HG03108 (cell line): Measurements from ENCODE around the gene DUSP14.

Experiments used
- ATAC-seq: cut with Tn5 transposase; IDR thresholded peaks from one replicate; pipeline ENCODE4 v1.9.1; 2021; ENCODE audit warnings: moderate library complexity; ENCODE audit not compliant: unreplicated experiment

Gene DUSP14

GRCh38 chr17:37512442-37513068, 22.9 kb downstream of the DUSP14 start:
- no peak for ATAC-seq

DNA sequence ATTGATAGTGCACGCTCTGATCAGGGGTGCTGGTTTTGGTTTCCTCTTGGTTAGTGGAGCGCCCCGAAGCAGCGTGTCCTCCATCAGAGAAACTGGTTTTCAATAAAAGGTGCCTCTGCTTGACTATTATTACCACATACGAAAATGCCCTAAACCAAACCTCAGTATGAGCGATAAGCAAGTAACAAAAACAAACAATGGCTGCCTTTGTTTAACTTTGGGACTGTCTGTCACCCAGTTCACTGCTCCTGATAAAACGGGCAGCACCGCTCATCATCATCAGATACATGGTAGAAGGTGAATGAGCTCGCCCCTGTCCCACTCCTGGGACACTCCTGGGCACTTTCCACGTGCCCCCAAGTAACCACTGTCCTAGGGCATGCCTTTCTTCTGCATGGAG, 24.0 kb downstream of the DUSP14 start:
- no peak for ATAC-seq

DNA sequence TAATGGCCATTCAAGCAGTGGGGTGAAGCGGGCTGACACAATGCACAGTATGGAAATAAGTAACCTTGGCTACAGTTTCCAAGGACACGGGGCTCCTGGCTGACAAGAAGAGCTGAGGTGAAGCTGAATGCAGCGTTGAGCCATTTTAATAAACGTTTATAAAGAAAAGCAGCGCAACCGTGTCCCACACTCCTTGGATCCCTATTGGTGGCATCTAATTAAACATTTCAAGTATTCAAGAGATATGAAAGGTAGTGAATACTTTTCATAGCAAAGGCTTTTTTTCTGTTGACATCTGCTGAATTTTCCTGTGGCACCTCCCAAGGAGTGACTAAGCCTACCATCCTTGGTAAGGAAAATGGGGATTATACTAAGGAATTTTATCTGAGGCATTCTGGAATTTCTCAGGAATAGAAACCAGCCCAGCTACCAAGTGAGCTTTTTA, 26.5 kb downstream of the DUSP14 start:
- no peak for ATAC-seq

DNA sequence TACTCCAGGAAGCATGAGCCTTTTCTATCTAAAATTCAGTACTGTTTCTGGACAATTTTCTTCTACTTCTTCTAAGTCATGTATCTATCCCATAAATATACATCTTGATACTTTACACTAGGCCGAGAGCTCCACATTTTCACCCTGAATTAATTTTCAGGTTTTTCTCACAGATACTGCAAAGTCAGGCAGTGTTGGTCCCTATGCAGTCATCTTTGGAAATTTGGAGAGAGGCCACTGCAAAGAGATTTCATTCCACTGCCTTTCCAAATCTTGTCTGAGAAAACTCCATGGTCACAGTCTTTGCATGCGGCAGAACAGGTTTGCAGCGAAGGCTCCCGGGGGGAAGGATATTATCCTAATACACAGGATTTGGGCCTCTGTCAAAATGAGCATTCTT, 28.2 kb downstream of the DUSP14 start:
- ATAC-seq, result no peak

GRCh38 chr17:37518826-37519225, 29.1 kb downstream of the DUSP14 start:
- ATAC-seq, result no peak

GRCh38 chr17:37519251-37519985, 29.7 kb downstream of the DUSP14 start:
- no peak for ATAC-seq

GRCh38 chr17:37520174-37520573, 30.5 kb downstream of the DUSP14 start:
- no peak for ATAC-seq

- ATAC-seq, result no peak
Observed at GRCh38 chr17:37521821-37522220, 32.1 kb downstream of the DUSP14 start.

DNA sequence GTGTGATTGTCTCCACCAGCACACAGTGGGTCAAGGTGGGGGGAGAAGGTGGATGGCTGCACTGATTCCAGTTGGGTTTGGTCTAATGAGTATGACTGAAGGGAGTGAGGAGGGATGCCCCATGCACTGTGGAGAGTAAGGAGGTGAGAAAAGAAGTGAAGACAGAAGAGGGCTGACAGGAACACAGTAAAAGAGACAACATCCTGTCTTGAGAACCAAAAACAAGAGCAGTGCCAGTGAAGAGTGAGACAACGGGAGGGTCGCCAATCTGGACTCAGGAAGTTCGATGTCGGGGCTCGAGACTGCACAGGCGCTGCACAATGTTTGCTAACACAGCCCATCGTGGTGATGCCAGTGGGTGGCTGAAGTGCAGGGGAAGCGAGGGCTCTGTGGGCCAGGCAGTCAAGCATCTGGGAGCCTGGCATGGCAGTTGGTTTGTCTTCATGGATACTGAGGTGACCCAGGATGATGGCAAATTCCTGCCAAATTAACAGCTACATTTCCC, 34.1 kb downstream of the DUSP14 start:
- no peak for ATAC-seq

DNA sequence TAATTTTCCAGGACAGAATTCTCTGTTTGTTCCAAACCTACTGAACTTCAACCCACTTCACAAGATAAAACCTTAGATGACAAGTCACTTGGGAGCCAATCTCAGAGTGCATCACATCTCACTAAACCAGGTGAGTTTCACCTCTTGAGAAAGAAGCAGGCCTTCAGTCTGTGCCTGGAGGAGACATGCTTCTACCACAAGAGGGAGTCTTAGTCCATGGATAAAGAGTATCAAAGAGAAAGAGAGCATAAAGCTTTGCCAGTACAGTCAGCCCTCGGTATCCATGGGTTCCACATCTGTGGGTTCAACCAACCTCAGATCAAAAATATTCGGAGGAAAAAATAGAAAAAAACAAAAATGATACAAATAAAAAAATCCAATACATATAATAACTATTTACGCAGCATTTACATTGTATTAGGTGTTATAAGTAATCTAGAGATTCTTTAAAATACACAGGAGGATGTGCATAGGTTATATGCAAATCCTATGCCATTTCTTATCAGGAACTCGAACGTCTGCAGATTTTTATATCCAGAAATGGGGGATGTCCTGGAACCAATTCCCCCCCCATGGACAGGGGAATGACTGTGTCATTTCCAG, 37.7 kb downstream of the DUSP14 start:
- no peak for ATAC-seq

- ATAC-seq, result no peak
Observed at GRCh38 chr17:37530420-37530819, 40.7 kb downstream of the DUSP14 start.

- ATAC-seq, result no peak
Observed at GRCh38 chr17:37532756-37533155, 43.1 kb downstream of the DUSP14 start.

GRCh38 chr17:37535906-37536305, 46.2 kb downstream of the DUSP14 start:
- no peak for ATAC-seq

DNA sequence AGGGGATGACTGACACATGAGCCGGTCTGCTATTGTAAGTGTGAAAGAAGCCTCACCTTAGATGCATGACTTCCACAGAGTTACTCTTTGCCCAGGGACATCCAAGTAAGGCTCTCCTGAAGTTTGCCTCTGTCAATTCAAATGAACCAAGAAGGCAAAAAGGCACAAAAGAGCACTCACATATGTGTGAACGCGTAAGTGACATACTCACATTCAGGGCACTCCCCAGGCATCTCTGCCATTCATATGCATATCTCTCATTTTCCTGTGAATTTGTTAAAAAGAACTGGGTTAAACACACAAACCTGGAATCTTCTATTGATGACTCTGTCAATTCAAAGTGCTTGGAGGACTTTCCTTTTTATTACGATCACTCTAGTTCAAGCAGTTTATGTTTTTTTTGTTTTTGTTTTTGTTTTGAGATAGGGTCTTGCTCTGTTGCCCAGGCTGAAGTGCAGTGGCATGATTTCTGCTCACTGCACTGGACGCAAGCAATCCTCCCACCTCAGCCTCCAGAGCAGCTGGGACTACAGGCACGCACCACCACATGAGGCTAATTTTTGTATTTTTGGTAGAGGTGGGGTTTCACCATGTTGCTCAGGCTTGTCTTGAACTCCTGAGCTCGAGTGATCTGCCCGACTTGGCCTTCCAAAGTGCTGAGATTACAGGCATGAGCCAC, 49.4 kb downstream of the DUSP14 start:
- ATAC-seq, result no peak

GRCh38 chr17:37541880-37542660, 52.4 kb downstream of the DUSP14 start:
- no peak for ATAC-seq

DNA sequence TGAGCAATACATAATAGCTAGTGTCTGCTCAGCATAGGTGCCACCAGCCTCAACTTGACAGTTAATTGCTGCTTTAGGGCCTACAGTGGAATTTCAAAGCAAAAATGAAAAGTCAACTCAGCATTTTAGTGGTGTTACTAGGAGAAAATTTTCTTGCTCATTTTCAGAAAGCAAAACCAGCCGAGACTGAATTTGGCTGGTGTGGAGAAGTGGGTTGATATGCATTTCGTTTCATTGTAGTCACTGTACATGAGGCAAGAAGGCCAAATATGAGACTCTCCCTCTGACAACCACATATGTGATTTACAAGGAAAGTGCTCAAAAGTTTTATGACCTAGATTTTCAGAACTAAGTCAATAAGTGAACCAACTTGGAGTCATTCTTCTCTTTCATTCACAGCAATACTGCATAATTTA, 54.0 kb downstream of the DUSP14 start:
- ATAC-seq, result no peak

- no peak for ATAC-seq
Observed at GRCh38 chr17:37545486-37545885, 55.8 kb downstream of the DUSP14 start.

GRCh38 chr17:37546302-37546701, 56.6 kb downstream of the DUSP14 start:
- no peak for ATAC-seq

- ATAC-seq, result no peak
Observed at GRCh38 chr17:37547986-37548385, 58.3 kb downstream of the DUSP14 start.

DNA sequence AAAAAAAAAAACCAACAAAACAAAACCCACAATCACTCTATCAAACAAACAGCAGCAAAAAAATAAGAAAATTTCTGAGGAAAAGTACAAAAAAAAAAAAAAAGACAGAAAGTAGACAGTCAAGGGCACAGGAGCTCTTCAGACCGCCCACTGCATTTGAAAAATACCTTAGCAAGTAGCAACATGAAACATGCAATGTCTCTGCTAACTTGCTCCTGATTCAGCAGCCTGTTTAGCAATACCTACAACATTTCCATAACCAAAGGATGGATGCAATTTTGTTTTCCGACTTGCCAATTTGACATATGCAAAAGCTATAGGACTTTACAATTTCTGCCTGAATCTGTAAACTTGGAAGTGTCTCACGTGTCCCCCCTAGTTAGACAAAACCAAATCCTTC, 62.1 kb downstream of the DUSP14 start:
- ATAC-seq, result no peak
